ENCODE measurements around the gene RFX1.
"Not testable (repeated sequence)": the region's sequence is repeated elsewhere in the genome, so short reads cannot be mapped to it uniquely, and the experiment has no call there.

The RFX1 gene

GRCh38 chr19:14006085-14006765 is at the start of gene RFX1:
TSS of gene RFX1 (minus strand) at chr19:14006320. CDS start at chr19:13993843, 12,477 bp downstream.
- peak; percentile 100 for DNase-seq
- TF ChIP-seq GATA1 (IDR thresholded peaks at IDR 0.05; ENCODE audit: low read depth, low read length) (no peak), POLR2A (IDR thresholded peaks at IDR 0.05; ENCODE audit: low read length) (no peak)

- no peak for DNase-seq
- TF ChIP-seq GATA1 (IDR thresholded peaks at IDR 0.05; ENCODE audit: low read depth, low read length) (no peak), POLR2A (IDR thresholded peaks at IDR 0.05; ENCODE audit: low read length) (no peak)
Observed at GRCh38 chr19:14055396-14055795, 49.3 kb upstream of the RFX1 start.

- TF ChIP-seq POLR2A (IDR thresholded peaks at IDR 0.05; ENCODE audit: low read length), result no peak
- no peak for TF ChIP-seq GATA1 (IDR thresholded peaks at IDR 0.05; ENCODE audit: low read depth, low read length)
- DNase-seq, result no peak
Observed at GRCh38 chr19:14054721-14055120, 48.6 kb upstream of the RFX1 start.

GRCh38 chr19:14054099-14054498 is 48.0 kb upstream of the RFX1 start:
- DNase-seq, result no peak
- TF ChIP-seq POLR2A (IDR thresholded peaks at IDR 0.05; ENCODE audit: low read length) (no peak), GATA1 (IDR thresholded peaks at IDR 0.05; ENCODE audit: low read depth, low read length) (no peak)

GRCh38 chr19:14053500-14053899 is 47.4 kb upstream of the RFX1 start:
- TF ChIP-seq POLR2A (IDR thresholded peaks at IDR 0.05; ENCODE audit: low read length), result no peak
- no peak for TF ChIP-seq GATA1 (IDR thresholded peaks at IDR 0.05; ENCODE audit: low read depth, low read length)
- no peak for DNase-seq

- TF ChIP-seq GATA1 (IDR thresholded peaks at IDR 0.05; ENCODE audit: low read depth, low read length) (no peak), POLR2A (IDR thresholded peaks at IDR 0.05; ENCODE audit: low read length) (no peak)
- DNase-seq, result no peak
Observed at GRCh38 chr19:14053032-14053431, 46.9 kb upstream of the RFX1 start.

GRCh38 chr19:14052470-14052869 is 46.4 kb upstream of the RFX1 start:
- DNase-seq, result no peak
- TF ChIP-seq GATA1 (IDR thresholded peaks at IDR 0.05; ENCODE audit: low read depth, low read length), result no peak
- TF ChIP-seq POLR2A (IDR thresholded peaks at IDR 0.05; ENCODE audit: low read length), result no peak

GRCh38 chr19:14051980-14052379 is 45.9 kb upstream of the RFX1 start:
- DNase-seq, result no peak
- no peak for TF ChIP-seq POLR2A (IDR thresholded peaks at IDR 0.05; ENCODE audit: low read length)
- TF ChIP-seq GATA1 (IDR thresholded peaks at IDR 0.05; ENCODE audit: low read depth, low read length), result no peak

- not testable (repeated sequence) for DNase-seq
Observed at GRCh38 chr19:14050961-14051360, 44.8 kb upstream of the RFX1 start.

- no peak for DNase-seq
- no peak for TF ChIP-seq POLR2A (IDR thresholded peaks at IDR 0.05; ENCODE audit: low read length)
- no peak for TF ChIP-seq GATA1 (IDR thresholded peaks at IDR 0.05; ENCODE audit: low read depth, low read length)
Observed at GRCh38 chr19:14050512-14050911, 44.4 kb upstream of the RFX1 start.

- peak; percentile 54 to 69 for DNase-seq
- TF ChIP-seq GATA1 (IDR thresholded peaks at IDR 0.05; ENCODE audit: low read depth, low read length) (no peak), POLR2A (IDR thresholded peaks at IDR 0.05; ENCODE audit: low read length) (no peak)
Observed at GRCh38 chr19:14048443-14049153, 42.5 kb upstream of the RFX1 start.

GRCh38 chr19:14047866-14048265 is 41.7 kb upstream of the RFX1 start:
- not testable (repeated sequence) for DNase-seq

GRCh38 chr19:14042659-14043608 is 36.8 kb upstream of the RFX1 start:
- DNase-seq, result peak; percentile 86 to 88

GRCh38 chr19:14039181-14039580 is 33.1 kb upstream of the RFX1 start:
- TF ChIP-seq GATA1 (IDR thresholded peaks at IDR 0.05; ENCODE audit: low read depth, low read length), result no peak
- no peak for TF ChIP-seq POLR2A (IDR thresholded peaks at IDR 0.05; ENCODE audit: low read length)
- DNase-seq, result no peak

Data from erythroblast (primary cell).